Astrocyte of the spinal cord (primary cell): Measurements from ENCODE around the gene TERB1.
A peak's percentile ranks its signal among the peaks of the same experiment; 100 is the strongest.

Experiments
- DNase-seq: peaks from one replicate; pipeline ENCODE4 v3.0.0; 2011; ENCODE audit warnings: low read depth, low spot score
- H3K4me3 ChIP-seq: 2 replicates; pipeline ENCODE4 v1.5.1; 2011; ENCODE audit warnings: low read depth, mild to moderate bottlenecking, low read length, moderate library complexity
- in situ Hi-C: cut with HindIII; loops from 2 replicates; pipeline ENCODE4 v1.10.0; 2017; ENCODE audit warnings: low sequenced_read_pairs
- TF ChIP-seq, protein P1 (sequence below): IDR thresholded peaks from 2 replicates; pipeline ENCODE4 v1.5.1; 2012; ENCODE audit warnings: low read depth, mild to moderate bottlenecking, low read length, inconsistent platforms

Gene TERB1

DNA sequence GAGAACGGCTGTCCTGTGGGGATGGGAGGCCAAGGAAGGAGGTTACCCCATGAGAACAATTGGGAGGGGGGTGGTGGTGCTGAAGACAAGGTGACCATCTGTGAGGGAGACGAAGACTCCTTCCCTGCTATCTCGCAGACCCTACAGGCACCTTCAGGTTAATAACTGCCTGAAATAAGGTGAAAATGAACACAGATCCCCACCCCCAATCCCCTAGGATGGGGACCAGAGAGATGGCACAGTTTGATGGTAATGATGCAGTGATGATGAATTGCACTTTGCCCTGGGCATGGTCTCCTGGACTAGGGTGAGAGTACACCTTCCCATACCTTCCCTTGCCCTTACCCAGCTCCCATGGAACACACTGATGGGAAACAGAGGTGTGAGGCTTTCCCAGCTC, 30.8 kb upstream of the TERB1 start:
- in situ Hi-C loops = no loop called here
- TF ChIP-seq, protein P1, sequence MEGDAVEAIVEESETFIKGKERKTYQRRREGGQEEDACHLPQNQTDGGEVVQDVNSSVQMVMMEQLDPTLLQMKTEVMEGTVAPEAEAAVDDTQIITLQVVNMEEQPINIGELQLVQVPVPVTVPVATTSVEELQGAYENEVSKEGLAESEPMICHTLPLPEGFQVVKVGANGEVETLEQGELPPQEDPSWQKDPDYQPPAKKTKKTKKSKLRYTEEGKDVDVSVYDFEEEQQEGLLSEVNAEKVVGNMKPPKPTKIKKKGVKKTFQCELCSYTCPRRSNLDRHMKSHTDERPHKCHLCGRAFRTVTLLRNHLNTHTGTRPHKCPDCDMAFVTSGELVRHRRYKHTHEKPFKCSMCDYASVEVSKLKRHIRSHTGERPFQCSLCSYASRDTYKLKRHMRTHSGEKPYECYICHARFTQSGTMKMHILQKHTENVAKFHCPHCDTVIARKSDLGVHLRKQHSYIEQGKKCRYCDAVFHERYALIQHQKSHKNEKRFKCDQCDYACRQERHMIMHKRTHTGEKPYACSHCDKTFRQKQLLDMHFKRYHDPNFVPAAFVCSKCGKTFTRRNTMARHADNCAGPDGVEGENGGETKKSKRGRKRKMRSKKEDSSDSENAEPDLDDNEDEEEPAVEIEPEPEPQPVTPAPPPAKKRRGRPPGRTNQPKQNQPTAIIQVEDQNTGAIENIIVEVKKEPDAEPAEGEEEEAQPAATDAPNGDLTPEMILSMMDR = no peak
- no peak overlapping the region for H3K4me3 ChIP-seq
- DNase-seq = no peak

DNA sequence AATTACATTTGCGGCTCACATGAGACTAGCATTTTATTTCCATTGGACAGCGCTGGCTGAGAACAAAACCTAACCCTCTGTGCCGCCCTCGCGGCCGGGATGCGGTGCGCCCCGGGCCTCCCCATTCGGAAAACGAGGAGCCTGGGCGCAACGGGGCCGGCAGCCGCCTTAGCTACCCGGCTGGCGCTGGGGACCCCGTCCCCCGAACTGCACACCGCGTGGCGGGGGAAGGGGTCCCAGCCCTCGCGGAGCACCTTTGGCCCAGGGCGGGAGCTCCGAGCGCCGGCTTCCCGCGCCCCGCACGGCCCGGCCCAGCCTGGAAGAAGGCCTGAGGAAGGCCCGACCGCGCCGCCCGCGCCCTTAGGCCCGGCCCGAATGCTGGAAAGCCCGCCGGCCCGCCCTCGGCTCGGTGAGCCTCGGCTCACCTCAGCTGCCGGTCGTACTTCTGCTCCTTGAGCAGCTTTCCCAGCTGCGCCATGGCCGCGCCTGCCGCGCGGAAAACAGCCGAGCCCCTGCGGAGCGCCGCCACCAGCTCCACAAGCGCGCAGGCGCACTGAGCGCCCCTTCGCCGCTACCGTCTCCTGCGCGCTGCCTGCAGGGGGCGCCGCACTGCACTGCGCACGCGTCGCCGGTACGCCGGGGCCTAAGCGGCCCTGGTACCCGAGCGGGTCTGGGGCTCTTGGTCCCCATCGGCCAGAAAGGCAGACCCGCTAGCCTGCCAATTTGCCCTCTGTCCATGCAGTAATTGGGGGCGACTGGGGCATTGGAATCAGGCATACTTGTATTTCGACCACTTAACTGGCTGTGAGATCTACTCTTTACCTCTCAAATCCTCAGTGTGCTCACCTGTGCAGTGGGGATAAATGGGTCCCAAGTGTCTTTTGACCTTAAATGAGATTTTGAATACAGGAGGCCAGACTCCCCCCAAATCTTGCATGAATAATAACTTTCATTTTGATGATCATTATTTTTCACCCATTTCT, 29.3 kb upstream of the TERB1 start, which contains the start of gene NAE1:
TSS of gene NAE1 (minus strand) at position 555 of the 983 bp plus-strand sequence. CDS start at position 478, 77 bp downstream.
- in situ Hi-C loops = no loop called here
- H3K4me3 ChIP-seq = peak within 1 kb of the TSS; percentile 59

DNA sequence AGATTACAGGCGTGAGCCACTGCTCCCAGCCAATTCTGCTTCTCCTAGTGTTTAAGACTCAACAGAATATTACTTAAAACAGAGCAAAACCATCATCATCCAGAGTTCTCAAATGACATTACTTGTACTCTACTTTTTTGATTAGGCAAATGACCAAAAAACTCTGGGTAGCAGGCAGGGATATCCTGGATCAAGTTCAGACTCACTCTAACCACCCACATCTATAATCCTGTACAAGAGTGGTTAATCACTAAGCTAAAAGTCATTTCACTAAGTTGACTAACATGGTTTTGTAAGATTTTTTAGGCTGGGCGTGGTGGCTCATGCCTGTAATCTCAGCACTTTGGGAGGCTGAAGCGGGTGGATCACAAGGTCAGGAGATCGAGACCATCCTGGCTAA, 22.6 kb upstream of the TERB1 start:
- TF ChIP-seq, protein P1 = no peak
- DNase-seq = no peak
- H3K4me3 ChIP-seq = no peak overlapping the region

More for the DNA sequence above, 29.3 kb upstream of the TERB1 start, which contains the start of gene NAE1:
- TF ChIP-seq, protein P1 = peak; percentile 91
- DNase-seq = peak; percentile 86

DNA sequence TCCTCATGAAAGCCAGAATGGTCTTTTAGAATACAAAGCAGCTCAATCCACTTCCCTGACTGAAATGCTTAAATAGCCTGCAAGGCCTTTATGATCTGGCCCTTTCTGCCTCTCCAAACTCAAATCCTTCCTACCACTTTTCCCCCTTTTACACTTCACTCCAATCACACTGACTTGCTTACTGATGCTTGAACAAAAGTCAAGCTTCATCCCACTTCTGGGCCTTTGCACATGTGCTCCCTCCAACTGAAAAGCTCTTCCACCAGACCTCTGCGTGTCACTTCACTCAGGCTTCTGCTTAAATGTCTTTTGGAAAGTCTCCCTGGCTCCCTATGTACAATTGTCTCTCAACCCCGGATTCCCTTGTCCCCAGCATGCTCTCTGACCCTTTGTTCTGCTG, 13.3 kb upstream of the TERB1 start:
- TF ChIP-seq, protein P1 = no peak
- DNase-seq = no peak
- in situ Hi-C loops = no loop called here
- H3K4me3 ChIP-seq = no peak overlapping the region

More for the DNA sequence above, 22.6 kb upstream of the TERB1 start:
- in situ Hi-C loops = no loop called here

DNA sequence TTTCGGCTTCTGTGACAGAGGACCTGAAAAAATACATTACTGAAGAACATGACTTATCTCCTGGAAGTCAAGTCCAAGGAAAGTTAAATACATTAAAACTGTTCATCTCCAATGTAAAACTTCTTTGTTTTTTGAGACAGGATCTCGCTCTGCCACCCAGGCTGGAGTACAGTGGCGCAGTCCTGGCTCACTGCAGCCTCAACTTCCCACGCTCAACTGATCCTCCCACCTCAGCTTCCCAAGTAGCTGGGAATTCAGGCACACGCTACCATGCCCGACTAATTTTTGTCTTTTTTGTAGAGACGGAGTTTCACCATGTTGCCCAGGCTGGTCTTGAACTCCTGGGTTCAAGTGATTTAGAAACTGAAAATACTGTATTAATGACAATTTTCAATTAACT, 9.7 kb upstream of the TERB1 start:
- in situ Hi-C loops = no loop called here
- TF ChIP-seq, protein P1 = no peak
- no peak overlapping the region for H3K4me3 ChIP-seq
- DNase-seq = no peak

DNA sequence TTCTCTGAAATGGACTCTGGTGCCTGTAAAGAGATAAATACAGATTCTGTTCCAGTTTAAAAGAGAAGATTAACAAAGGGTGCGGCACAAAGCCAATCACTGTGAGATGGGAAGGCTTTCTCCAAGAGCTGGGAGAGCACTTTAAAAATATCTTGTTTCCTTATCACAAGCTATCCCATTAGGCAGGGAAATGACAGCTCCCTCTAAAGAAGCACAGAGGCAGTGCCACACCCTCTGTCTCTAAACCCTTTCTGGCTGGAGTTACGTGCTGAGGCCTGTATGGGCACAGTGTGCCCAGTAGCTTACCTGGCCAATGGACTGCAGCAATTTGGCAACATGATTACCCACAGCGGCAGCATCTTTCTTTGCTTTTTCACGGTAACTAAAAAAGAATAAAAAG, 9.0 kb upstream of the TERB1 start:
- TF ChIP-seq, protein P1 = no peak
- no peak for DNase-seq
- in situ Hi-C loops = no loop called here
- no peak overlapping the region for H3K4me3 ChIP-seq
